Activated CD4-positive, alpha-beta memory T cell treated with anti-CD3 and anti-CD28 coated beads for 36 hours (primary cell): Measurements from ENCODE around the gene KRT40. TPM values are rescaled to one million over a fixed set of nuclear protein-coding genes. Genes with fewer than 3 reads are reported as not detected.
"Not testable (repeated sequence)": the region's sequence is repeated elsewhere in the genome, so short reads cannot be mapped to it uniquely, and the experiment has no call there.

Experiments used
- CTCF ChIA-PET: fragments of 350-600 bp; sonication (Branson Sonifier 250); formaldehyde crosslinking; loops from one replicate; lab custom pipeline; 2021; ENCODE audit warnings: antibody characterized with exemption, inconsistent platforms; lab: Charles Lee
- POLR2A ChIA-PET: fragments of 350-600 bp; sonication (Branson Sonifier 250); formaldehyde crosslinking; loops from one replicate; lab custom pipeline; 2021; ENCODE audit warnings: antibody characterized with exemption; lab: Charles Lee
- DNase-seq: peaks from one replicate; pipeline ENCODE4 v3.0.0-alpha.2; 2020
- H3K27ac Mint-ChIP-seq: one replicate; pipeline ENCODE4 v1.8.0; 2021; ENCODE audit warnings: mixed read lengths
- H3K27me3 Mint-ChIP-seq: one replicate; pipeline ENCODE4 v1.8.0; 2021; ENCODE audit warnings: mixed read lengths
- H3K36me3 Mint-ChIP-seq: one replicate; pipeline ENCODE4 v1.8.0; 2021; ENCODE audit warnings: mixed read lengths
- H3K4me1 Mint-ChIP-seq: one replicate; pipeline ENCODE4 v1.8.0; 2021; ENCODE audit warnings: low read depth, mixed read lengths
- H3K4me3 Mint-ChIP-seq: one replicate; pipeline ENCODE4 v1.8.0; 2021; ENCODE audit warnings: mild to moderate bottlenecking, mixed read lengths
- H3K9me3 Mint-ChIP-seq: one replicate; pipeline ENCODE4 v1.8.0; 2021; ENCODE audit warnings: mixed read lengths
- intact Hi-C: fragments of 100-400 bp; cut with micrococcal nuclease; formaldehyde crosslinking; loops from one replicate; pipeline ENCODE4 v1.15.1; 2023
- total RNA-seq, 2 experiments: library from RNA; stranded (reverse); gene quantifications; one replicate each; pipeline ENCODE4 v1.2.3, GENCODE V29; 2021

KRT40 gene
- total RNA-seq, 2 experiments from 2014 or later: not detected

GRCh38 chr17:41010441-41010840 is 26.3 kb upstream of the KRT40 start:
- Mint-ChIP-seq H3K9me3 (no peaks in the 10 kb centered on the region), H3K27ac (no peak overlapping the region), H3K4me1 (no peaks in the 10 kb centered on the region), H3K36me3 (no peaks in the 10 kb centered on the region), H3K27me3 (no peaks in the 10 kb centered on the region), H3K4me3 (no peak overlapping the region)
- no peak for DNase-seq
- POLR2A ChIA-PET: no interaction called here
- CTCF ChIA-PET: no interaction called here
- intact Hi-C loops: no loop called here

DNA sequence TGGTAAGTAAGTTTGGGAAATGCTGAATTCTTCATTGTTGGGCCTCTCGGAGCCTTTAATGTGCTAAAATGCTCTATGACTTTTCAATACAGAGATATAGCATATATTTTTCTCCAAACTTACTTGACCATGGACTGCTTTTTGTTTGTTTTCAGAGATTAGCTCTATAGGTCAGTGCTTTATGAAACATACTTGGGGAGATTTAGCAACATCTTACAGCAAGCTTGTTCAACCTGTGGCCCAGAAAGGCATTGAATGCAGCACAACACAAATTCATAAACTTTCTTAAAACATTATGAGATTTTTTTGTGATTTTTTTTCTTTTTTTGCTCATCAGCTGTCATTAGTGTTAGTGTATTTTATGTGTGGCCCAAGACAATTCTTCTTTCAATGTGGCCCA is 25.8 kb upstream of the KRT40 start:
- Mint-ChIP-seq H3K4me1 (no peaks in the 10 kb centered on the region), H3K4me3 (no peak overlapping the region), H3K27ac (no peak overlapping the region), H3K36me3 (no peaks in the 10 kb centered on the region), H3K27me3 (no peaks in the 10 kb centered on the region), H3K9me3 (no peaks in the 10 kb centered on the region)
- DNase-seq: no peak
- ChIA-PET POLR2A (no interaction called here), CTCF (no interaction called here)
- intact Hi-C loops: no loop called here

GRCh38 chr17:41009301-41009760 is 25.2 kb upstream of the KRT40 start:
- intact Hi-C loops: no loop called here

DNA sequence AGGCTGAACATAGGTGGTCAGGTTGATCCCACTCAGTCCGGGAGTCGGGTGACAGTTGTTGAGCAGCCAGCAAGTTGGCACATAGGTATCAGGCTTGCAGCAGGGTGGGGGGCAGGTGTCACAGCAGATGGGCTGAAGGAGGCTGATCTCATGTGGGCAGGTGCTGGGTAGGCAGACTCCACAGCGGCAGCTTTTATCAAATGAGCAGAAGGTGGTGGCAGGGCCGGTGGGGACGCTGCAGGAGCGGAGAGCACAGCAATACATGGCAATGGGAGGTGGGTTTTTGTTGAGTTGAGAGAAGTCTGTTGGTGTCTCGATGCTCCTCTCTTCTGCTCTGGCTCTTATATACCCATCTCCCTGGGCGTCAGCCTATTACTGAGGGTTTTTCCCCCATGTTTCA is 24.7 kb upstream of the KRT40 start, which contains the start of gene KRTAP3-1:
KRTAP3-1 (minus strand) TSS at position 318 of the 400 bp plus-strand sequence; CDS start at position 264, 54 bp downstream.
- intact Hi-C loops: no loop called here
- DNase-seq: no peak
- Mint-ChIP-seq H3K4me3 (no peak within 1 kb of the TSS), H3K36me3 (no peaks in the 10 kb centered on the region), H3K27me3 (no peaks in the 10 kb centered on the region), H3K27ac (no peak within 1 kb of the TSS), H3K4me1 (no peaks in the 10 kb centered on the region), H3K9me3 (no peaks in the 10 kb centered on the region)
- ChIA-PET POLR2A (no interaction called here), CTCF (no interaction called here)

More at GRCh38 chr17:41009301-41009760, 25.2 kb upstream of the KRT40 start:
- ChIA-PET CTCF (no interaction called here), POLR2A (no interaction called here)
- Mint-ChIP-seq H3K9me3 (no peaks in the 10 kb centered on the region), H3K27ac (no peak overlapping the region), H3K36me3 (no peaks in the 10 kb centered on the region), H3K4me3 (no peak overlapping the region), H3K4me1 (no peaks in the 10 kb centered on the region), H3K27me3 (no peaks in the 10 kb centered on the region)
- no peak for DNase-seq

DNA sequence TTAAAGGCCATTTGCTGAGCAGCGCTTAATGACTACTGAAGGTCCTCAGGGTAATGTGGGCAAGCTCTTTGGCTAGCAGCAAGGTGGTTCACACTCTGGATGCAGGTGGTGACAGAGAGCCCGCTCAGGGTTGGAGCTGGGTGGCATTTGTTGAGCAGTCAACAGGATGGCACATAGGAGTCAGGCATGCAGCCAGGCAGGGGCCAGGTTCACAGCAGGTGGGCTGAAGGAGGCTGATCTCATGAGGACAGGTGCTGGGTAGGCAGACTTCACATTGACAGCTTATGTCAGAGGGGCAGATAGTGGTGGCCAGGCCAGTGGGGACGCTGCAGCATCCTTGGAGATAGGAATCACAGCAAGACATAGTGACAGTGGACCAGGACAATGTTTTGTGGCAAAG is 20.3 kb upstream of the KRT40 start:
- Mint-ChIP-seq H3K9me3 (no peaks in the 10 kb centered on the region), H3K4me1 (no peaks in the 10 kb centered on the region), H3K27ac (no peak overlapping the region), H3K27me3 (peaks cover 3% of the 10 kb centered on the region), H3K4me3 (no peak overlapping the region), H3K36me3 (no peaks in the 10 kb centered on the region)
- CTCF ChIA-PET: no interaction called here
- POLR2A ChIA-PET: no interaction called here
- DNase-seq: no peak
- intact Hi-C loops: no loop called here

GRCh38 chr17:41003926-41004325 is 19.8 kb upstream of the KRT40 start:
- Mint-ChIP-seq H3K36me3 (no peaks in the 10 kb centered on the region), H3K27me3 (peaks cover 4% of the 10 kb centered on the region), H3K4me3 (no peak overlapping the region), H3K4me1 (no peaks in the 10 kb centered on the region), H3K9me3 (no peaks in the 10 kb centered on the region), H3K27ac (no peak overlapping the region)
- intact Hi-C loops: no loop called here
- ChIA-PET POLR2A (no interaction called here), CTCF (no interaction called here)
- no peak for DNase-seq

GRCh38 chr17:41002814-41003213 is 18.7 kb upstream of the KRT40 start:
- peaks cover 4% of the 10 kb centered on the region for H3K27me3 Mint-ChIP-seq
- H3K9me3 Mint-ChIP-seq: no peaks in the 10 kb centered on the region
- POLR2A ChIA-PET: no interaction called here

GRCh38 chr17:41001795-41002194 is 17.7 kb upstream of the KRT40 start:
- H3K27me3 Mint-ChIP-seq: peaks cover 12% of the 10 kb centered on the region
- no peak overlapping the region for H3K4me3 Mint-ChIP-seq
- ChIA-PET POLR2A (no interaction called here), CTCF (no interaction called here)
- H3K36me3 Mint-ChIP-seq: no peaks in the 10 kb centered on the region
- no peaks in the 10 kb centered on the region for H3K9me3 Mint-ChIP-seq
- H3K4me1 Mint-ChIP-seq: no peaks in the 10 kb centered on the region
- no peak for DNase-seq
- H3K27ac Mint-ChIP-seq: no peak overlapping the region
- intact Hi-C loops: no loop called here

More at GRCh38 chr17:41002814-41003213, 18.7 kb upstream of the KRT40 start:
- H3K36me3 Mint-ChIP-seq: no peaks in the 10 kb centered on the region
- CTCF ChIA-PET: no interaction called here
- H3K4me3 Mint-ChIP-seq: no peak overlapping the region
- no peak overlapping the region for H3K27ac Mint-ChIP-seq
- DNase-seq: no peak
- no peaks in the 10 kb centered on the region for H3K4me1 Mint-ChIP-seq
- intact Hi-C loops: no loop called here

- DNase-seq, H3K4me3 Mint-ChIP-seq, POLR2A ChIA-PET, H3K9me3 Mint-ChIP-seq, H3K36me3 Mint-ChIP-seq, H3K4me1 Mint-ChIP-seq, H3K27ac Mint-ChIP-seq, CTCF ChIA-PET, intact Hi-C loops: not testable (repeated sequence)
- peaks cover 20% of the 10 kb centered on the region for H3K27me3 Mint-ChIP-seq
Measured at GRCh38 chr17:40999563-40999962, 15.4 kb upstream of the KRT40 start, which contains the start of gene KRTAP3-2. Gene KRTAP3-2, minus strand, starts transcription at chr17:40999906. Its CDS starts 53 bp downstream, at chr17:40999853.

- ChIA-PET CTCF (no interaction called here), POLR2A (no interaction called here)
- Mint-ChIP-seq H3K4me3 (no peak overlapping the region), H3K27me3 (peaks cover 32% of the 10 kb centered on the region), H3K27ac (no peak overlapping the region), H3K9me3 (no peaks in the 10 kb centered on the region), H3K36me3 (no peaks in the 10 kb centered on the region), H3K4me1 (no peaks in the 10 kb centered on the region)
- no peak for DNase-seq
- intact Hi-C loops: no loop called here
Measured at GRCh38 chr17:40997361-40997760, 13.2 kb upstream of the KRT40 start.

GRCh38 chr17:40996829-40997228 is 12.7 kb upstream of the KRT40 start:
- no peaks in the 10 kb centered on the region for H3K9me3 Mint-ChIP-seq
- no peak overlapping the region for H3K4me3 Mint-ChIP-seq
- intact Hi-C loops: no loop called here
- no peaks in the 10 kb centered on the region for H3K36me3 Mint-ChIP-seq
- ChIA-PET POLR2A (no interaction called here), CTCF (no interaction called here)
- no peaks in the 10 kb centered on the region for H3K4me1 Mint-ChIP-seq
- H3K27me3 Mint-ChIP-seq: peaks cover 35% of the 10 kb centered on the region
- no peak overlapping the region for H3K27ac Mint-ChIP-seq
- no peak for DNase-seq

GRCh38 chr17:40995116-40995515 is 11.0 kb upstream of the KRT40 start:
- peaks cover 35% of the 10 kb centered on the region for H3K27me3 Mint-ChIP-seq
- intact Hi-C loops: no loop called here
- no peak overlapping the region for H3K27ac Mint-ChIP-seq
- H3K4me3 Mint-ChIP-seq: no peak overlapping the region
- H3K4me1 Mint-ChIP-seq: no peaks in the 10 kb centered on the region
- DNase-seq: no peak
- ChIA-PET POLR2A (interaction anchor here (0.7 kb wide), 1 partner anchor 723 kb away, joined by 3 read pairs; no protein-coding TSS in a partner anchor), CTCF (interaction anchor here (0.8 kb wide), 2 partner anchors 327 to 647 kb away, joined by 3 to 5 read pairs; no protein-coding TSS in a partner anchor)
- no peaks in the 10 kb centered on the region for H3K36me3 Mint-ChIP-seq
- H3K9me3 Mint-ChIP-seq: no peaks in the 10 kb centered on the region

DNA sequence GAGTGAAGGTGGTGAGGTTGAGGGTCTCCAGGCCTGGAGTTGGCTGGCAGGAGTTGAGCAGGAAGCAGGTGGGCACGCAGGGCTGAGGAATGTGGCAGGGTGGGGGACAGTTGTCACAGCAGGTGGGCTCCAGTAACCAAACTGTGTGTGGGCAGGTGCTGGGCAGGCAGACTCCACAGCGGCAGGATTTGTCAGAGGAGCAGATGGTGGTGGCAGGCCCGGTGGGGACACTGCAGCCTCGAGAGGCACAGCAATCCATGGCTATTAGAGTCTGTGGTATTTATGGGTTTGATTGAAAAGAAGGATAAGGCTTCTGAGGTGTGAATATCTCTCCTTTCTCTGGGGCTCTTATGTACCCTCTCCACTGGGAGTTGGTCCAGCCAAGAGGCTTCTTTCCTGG is 9.7 kb upstream of the KRT40 start, which contains the start of gene KRTAP3-3:
KRTAP3-3 (minus strand) TSS at position 326 of the 400 bp plus-strand sequence; CDS start at position 259, 67 bp downstream.
- H3K4me3 Mint-ChIP-seq: no peak within 1 kb of the TSS
- POLR2A ChIA-PET: no interaction called here
- no peaks in the 10 kb centered on the region for H3K4me1 Mint-ChIP-seq

More for the DNA sequence above, 9.7 kb upstream of the KRT40 start, which contains the start of gene KRTAP3-3:
- no peak within 1 kb of the TSS for H3K27ac Mint-ChIP-seq
- peaks cover 32% of the 10 kb centered on the region for H3K27me3 Mint-ChIP-seq
- H3K9me3 Mint-ChIP-seq: no peaks in the 10 kb centered on the region
- CTCF ChIA-PET: no interaction called here
- DNase-seq: no peak
- intact Hi-C loops: no loop called here
- H3K36me3 Mint-ChIP-seq: no peaks in the 10 kb centered on the region
